HepG2 (cell line): Measurements from ENCODE around the gene LRRC10B. TPM values are rescaled to one million over a fixed set of nuclear protein-coding genes. Genes with fewer than 3 reads are reported as not detected.

Source experiments
- ATAC-seq: fragments of 200-7000 bp; cut with Tn5 transposase; 3 replicates; pipeline ENCODE4 v1.9.1; 2020; ENCODE audit warnings: mild to moderate bottlenecking, moderate library complexity
- BruUV-seq: library from RNA; stranded (reverse); fragments of 400-500 nt; replicated peaks from 2 replicates; lab custom pipeline; 2021; lab: Mats Ljungman, UMichigan
- CTCF ChIA-PET: fragments of 300-600 bp; formaldehyde crosslinking; extraction: SDS; loops from one replicate; lab custom pipeline; 2021; ENCODE audit warnings: low total read pairs, inconsistent platforms, low intra/inter-chr PET ratio; lab: Yijun Ruan, JAX
- POLR2A ChIA-PET: fragments of 350-600 bp; sonication (Branson Sonifier 250); formaldehyde crosslinking; loops from one replicate; lab custom pipeline; 2020; ENCODE audit warnings: antibody characterized with exemption, inconsistent platforms; lab: Yijun Ruan, JAX
- DNase-seq: peaks from one replicate; pipeline ENCODE4 v3.0.0-alpha.2; 2015; ENCODE audit warnings: low spot score
- FAIRE-seq: peaks from 3 replicates; lab custom pipeline; 2011; peaks lifted over from hg19 to GRCh38; lab: Jason Lieb, UNC
- H2AFZ ChIP-seq: one replicate; pipeline ENCODE4 v1.6.1; 2011; ENCODE audit warnings: low read length, inconsistent platforms
- H3K27ac ChIP-seq: fragments of 300-600 bp; 3 replicates; pipeline ENCODE4 v1.8.0; 2011; ENCODE audit warnings: mixed run types, mild to moderate bottlenecking, mixed read lengths, low read length, inconsistent platforms; ENCODE audit not compliant: insufficient read depth; ENCODE audit errors: extremely low read length
- H3K27me3 ChIP-seq, 2 experiments: fragments of 200-600 bp in 1 of 2; 2 replicates in 1 of 2; 3 replicates in 1 of 2; pipeline versions ENCODE4 v1.6.0 to v1.8.0; 2011; ENCODE audit warnings: low read length in 2 of 2, mild to moderate bottlenecking in 2 of 2, moderate library complexity in 2 of 2, inconsistent platforms in 1 of 2; ENCODE audit not compliant: insufficient read depth in 2 of 2, control insufficient read depth in 1 of 2
- H3K36me3 ChIP-seq, 2 experiments: fragments of 200-600 bp in 1 of 2; replicated peaks in 1 of 2; 2 replicates in 1 of 2; 3 replicates in 1 of 2; pipeline versions ENCODE4 v1.5.1 to v1.8.0; 2011; ENCODE audit warnings: low read length in 2 of 2, inconsistent platforms in 1 of 2; ENCODE audit not compliant: insufficient read depth in 2 of 2, control insufficient read depth in 1 of 2
- H3K4me1 ChIP-seq: 2 replicates; pipeline ENCODE4 v1.5.1; 2012; ENCODE audit warnings: low read length, inconsistent platforms; ENCODE audit not compliant: insufficient read depth
- H3K4me2 ChIP-seq: 2 replicates; pipeline ENCODE4 v1.6.0; 2011; ENCODE audit warnings: low read depth, low read length, inconsistent platforms
- H3K4me3 ChIP-seq, 3 experiments: fragments of 200-600 bp in 1 of 3; sonication (generic), shearing (Covaris generic) in 1 of 3; replicated peaks in 1 of 3; 2 replicates each; pipeline ENCODE4 v1.5.1; 2011 to 2016; ENCODE audit warnings: low read length in 3 of 3, inconsistent platforms in 2 of 3, low read depth in 2 of 3, mild to moderate bottlenecking in 2 of 3, control low read depth in 1 of 3, mixed read lengths in 1 of 3; ENCODE audit not compliant: insufficient read depth in 1 of 3
- H3K79me2 ChIP-seq: one replicate; pipeline ENCODE4 v1.6.1; 2011; ENCODE audit warnings: low read length, inconsistent platforms; ENCODE audit not compliant: insufficient read depth
- H3K9ac ChIP-seq: 2 replicates; pipeline ENCODE4 v1.6.0; 2011; ENCODE audit warnings: mild to moderate bottlenecking, low read depth, low read length, inconsistent platforms; ENCODE audit not compliant: insufficient read depth
- H3K9me3 ChIP-seq: 2 replicates; pipeline ENCODE4 v1.5.1; 2012; ENCODE audit warnings: mild to moderate bottlenecking, low read length
- H4K20me1 ChIP-seq: 2 replicates; pipeline ENCODE4 v1.6.0; 2011; ENCODE audit warnings: inconsistent platforms, mild to moderate bottlenecking, low read length, moderate library complexity; ENCODE audit not compliant: insufficient read depth
- CHD2 ChIP-seq: IDR thresholded peaks from 2 replicates; pipeline ENCODE4 v1.6.1; 2011; ENCODE audit warnings: low read depth, low read length, improper control_type of control experiment
- EHMT2 ChIP-seq: fragments of 200-600 bp; sonication (generic); IDR thresholded peaks from 2 replicates; pipeline ENCODE4 v1.7.0; 2017; ENCODE audit warnings: antibody characterized with exemption, low read depth, low read length, borderline replicate concordance
- MIER2 ChIP-seq: IDR thresholded peaks from 2 replicates; pipeline ENCODE4 v1.6.1; 2016; ENCODE audit warnings: missing biosample characterization, missing genetic modification reagents
- PRDM10 ChIP-seq: sonication (generic); formaldehyde crosslinking; IDR thresholded peaks from 2 replicates; pipeline ENCODE4 v1.4.0; 2020; ENCODE audit warnings: low read depth, missing genetic modification reagents
- SIN3B ChIP-seq: fragments of 150-350 bp; IDR thresholded peaks from 2 replicates; pipeline ENCODE4 v1.6.1; 2014; ENCODE audit warnings: low read length
- SMARCE1 ChIP-seq: fragments of 450-650 bp; IDR thresholded peaks from 2 replicates; pipeline ENCODE4 v1.6.1; 2017; ENCODE audit warnings: borderline replicate concordance
- ZFX ChIP-seq: sonication (generic); formaldehyde crosslinking; IDR thresholded peaks from 2 replicates; pipeline ENCODE4 v1.4.0; 2020; ENCODE audit warnings: mild to moderate bottlenecking, low read depth, missing genetic modification reagents, moderate library complexity
- ZNF160 ChIP-seq: sonication (generic); formaldehyde crosslinking; IDR thresholded peaks from 2 replicates; pipeline ENCODE4 v1.8.0; 2022; ENCODE audit warnings: mild to moderate bottlenecking, inconsistent platforms, missing genetic modification reagents
- ZNF501 ChIP-seq: sonication (generic); formaldehyde crosslinking; IDR thresholded peaks from 2 replicates; pipeline ENCODE4 v1.5.1; 2020; ENCODE audit warnings: mild to moderate bottlenecking, moderate library complexity, missing genetic modification reagents
- ZNF570 ChIP-seq: sonication (generic); formaldehyde crosslinking; IDR thresholded peaks from 2 replicates; pipeline ENCODE4 v1.4.0; 2020; ENCODE audit warnings: mild to moderate bottlenecking, missing genetic modification reagents, borderline replicate concordance
- ZNF644 ChIP-seq: IDR thresholded peaks from 2 replicates; pipeline ENCODE4 v1.6.1; 2016; ENCODE audit warnings: low read depth
- ZNF879 ChIP-seq: sonication (generic); formaldehyde crosslinking; IDR thresholded peaks from 2 replicates; pipeline ENCODE4 v1.8.1; 2023; ENCODE audit warnings: missing genetic modification reagents
- WGBS: methylation state at CpG from one replicate; pipeline ENCODE4 v1.1.6; 2017; ENCODE audit warnings: low lambda C conversion rate; 5-methylcytosine and 5-hydroxymethylcytosine counted together
- in situ Hi-C: cut with HindIII; loops from 2 replicates; pipeline ENCODE4 v1.10.0; 2017; ENCODE audit warnings: low pct_unique_long_range_greater_than_20kb; ENCODE audit not compliant: extremely low pct_ligation_motif_present
- intact Hi-C: fragments of 100-400 bp; cut with micrococcal nuclease; formaldehyde crosslinking; loops from one replicate; pipeline ENCODE4 v1.10.0; 2022; ENCODE audit not compliant: unreplicated experiment
- polyA plus RNA-seq, 8 experiments: library from polyadenylated mRNA; depleted of rRNA in 3 of 8; stranded (reverse) in 7 of 8; unstranded in 1 of 8; fragments of >200 nt; fragmentation: Illumina TruSeq in 4 of 8; extraction: Trizol in 4 of 8; gene quantifications; 2 replicates each; pipeline versions ENCODE4 v1.2.1 to v1.2.3, GENCODE V29; 2011 to 2016; ENCODE audit warnings: low read depth in 4 of 8, missing spikeins in 1 of 8, mixed read lengths in 1 of 8; ENCODE audit not compliant: insufficient read depth in 1 of 8
- total RNA-seq, 5 experiments: library from RNA; depleted of rRNA; stranded (reverse); fragments of >200 nt; fragmentation: Illumina TruSeq; extraction: Trizol; gene quantifications; 2 replicates each; pipeline ENCODE4 v1.2.3, GENCODE V29; 2016; ENCODE audit warnings: low read depth in 1 of 5
- TF ChIP-seq, protein P1 (sequence below): sonication (generic); formaldehyde crosslinking; IDR thresholded peaks from 2 replicates; pipeline ENCODE4 v1.8.0; 2022; ENCODE audit warnings: mild to moderate bottlenecking, missing genetic modification reagents, moderate library complexity
- TF ChIP-seq, protein P2 (sequence below): sonication (generic); formaldehyde crosslinking; IDR thresholded peaks from 2 replicates; pipeline ENCODE4 v1.5.0; 2020; ENCODE audit warnings: mild to moderate bottlenecking, missing genetic modification reagents, moderate library complexity

The LRRC10B gene
- total and polyA plus RNA-seq, 2 of the 13 experiments (the other 11 are each of a cell fraction or from before 2014, with no cell fraction given), result not detected

DNA sequence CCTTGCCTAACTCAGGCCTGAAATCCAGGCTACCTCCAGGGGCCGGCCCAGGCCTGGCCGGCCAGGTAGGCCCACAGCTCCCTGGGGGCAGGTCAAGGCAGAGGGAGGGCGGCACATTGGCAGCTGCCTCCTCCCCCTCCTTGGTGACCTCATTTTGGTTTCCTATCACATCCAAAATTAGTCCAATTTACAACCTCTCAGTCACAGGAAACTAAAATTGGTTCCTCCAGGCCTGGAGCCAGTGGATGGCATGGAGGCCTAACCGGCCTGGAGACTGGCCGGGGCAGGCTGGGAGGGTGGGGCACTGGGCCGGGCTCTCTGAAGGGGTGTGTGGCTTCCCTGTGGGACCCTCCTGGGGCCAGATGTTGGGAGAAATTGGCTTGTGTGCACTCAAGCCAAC, 35.9 kb downstream of the LRRC10B start:
- Histone ChIP-seq H3K27me3 (no peaks in the 10 kb centered on the region), H3K9me3 (no peaks in the 10 kb centered on the region), H3K4me3 (no peak overlapping the region), H4K20me1 (no peaks in the 10 kb centered on the region), H3K4me2 (no peak overlapping the region), H2AFZ (no peak overlapping the region), H3K27ac (no peak overlapping the region), H3K79me2 (no peaks in the 10 kb centered on the region), H3K9ac (no peak overlapping the region), H3K4me1 (peaks cover 15% of the 10 kb centered on the region), H3K36me3 (no peaks in the 10 kb centered on the region)
- ChIA-PET POLR2A (no interaction called here), CTCF (no interaction called here)
- no TSS peak for BruUV-seq
- in situ Hi-C loops, result no loop called here
- FAIRE-seq, result no peak
- intact Hi-C loops, result no loop called here
- no peak for ATAC-seq
- no peak for DNase-seq
- TF ChIP-seq ZNF570 (CRISPR knock-in tag) (no peak), ZNF160 (CRISPR knock-in tag) (no peak), CHD2 (no peak), ZNF879 (no peak), SMARCE1 (no peak), ZNF501 (CRISPR knock-in tag) (no peak), SIN3B (no peak), ZFX (no peak)
- TF ChIP-seq, protein P1, sequence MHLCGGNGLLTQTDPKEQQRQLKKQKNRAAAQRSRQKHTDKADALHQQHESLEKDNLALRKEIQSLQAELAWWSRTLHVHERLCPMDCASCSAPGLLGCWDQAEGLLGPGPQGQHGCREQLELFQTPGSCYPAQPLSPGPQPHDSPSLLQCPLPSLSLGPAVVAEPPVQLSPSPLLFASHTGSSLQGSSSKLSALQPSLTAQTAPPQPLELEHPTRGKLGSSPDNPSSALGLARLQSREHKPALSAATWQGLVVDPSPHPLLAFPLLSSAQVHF (CRISPR knock-in tag), result no peak
- WGBS, result 62% methylated on average over 5 of the region's 6 CpGs

GRCh38 chr11:61545341-61545740, 36.8 kb downstream of the LRRC10B start:
- Histone ChIP-seq H3K79me2 (no peaks in the 10 kb centered on the region), H3K9ac (no peak overlapping the region), H3K36me3 (no peaks in the 10 kb centered on the region), H3K4me1 (peaks cover 15% of the 10 kb centered on the region), H3K27ac (no peak overlapping the region), H3K9me3 (no peaks in the 10 kb centered on the region), H4K20me1 (no peaks in the 10 kb centered on the region), H3K27me3 (no peaks in the 10 kb centered on the region), H2AFZ (no peak overlapping the region), H3K4me2 (no peak overlapping the region), H3K4me3 (no peak overlapping the region)
- 86% methylated on average over 7 of the region's 7 CpGs for WGBS
- intact Hi-C loops, result no loop called here
- ChIA-PET POLR2A (no interaction called here), CTCF (no interaction called here)
- BruUV-seq, result no TSS peak
- FAIRE-seq (no peak), DNase-seq (no peak), ATAC-seq (no peak)
- in situ Hi-C loops, result no loop called here
- peak; percentile 75 for TF ChIP-seq ZNF644
- TF ChIP-seq PRDM10 (CRISPR knock-in tag), result no peak
- TF ChIP-seq, protein P2, sequence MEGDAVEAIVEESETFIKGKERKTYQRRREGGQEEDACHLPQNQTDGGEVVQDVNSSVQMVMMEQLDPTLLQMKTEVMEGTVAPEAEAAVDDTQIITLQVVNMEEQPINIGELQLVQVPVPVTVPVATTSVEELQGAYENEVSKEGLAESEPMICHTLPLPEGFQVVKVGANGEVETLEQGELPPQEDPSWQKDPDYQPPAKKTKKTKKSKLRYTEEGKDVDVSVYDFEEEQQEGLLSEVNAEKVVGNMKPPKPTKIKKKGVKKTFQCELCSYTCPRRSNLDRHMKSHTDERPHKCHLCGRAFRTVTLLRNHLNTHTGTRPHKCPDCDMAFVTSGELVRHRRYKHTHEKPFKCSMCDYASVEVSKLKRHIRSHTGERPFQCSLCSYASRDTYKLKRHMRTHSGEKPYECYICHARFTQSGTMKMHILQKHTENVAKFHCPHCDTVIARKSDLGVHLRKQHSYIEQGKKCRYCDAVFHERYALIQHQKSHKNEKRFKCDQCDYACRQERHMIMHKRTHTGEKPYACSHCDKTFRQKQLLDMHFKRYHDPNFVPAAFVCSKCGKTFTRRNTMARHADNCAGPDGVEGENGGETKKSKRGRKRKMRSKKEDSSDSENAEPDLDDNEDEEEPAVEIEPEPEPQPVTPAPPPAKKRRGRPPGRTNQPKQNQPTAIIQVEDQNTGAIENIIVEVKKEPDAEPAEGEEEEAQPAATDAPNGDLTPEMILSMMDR (CRISPR knock-in tag), result peak; percentile 38; the same call in 1 of the 2 replicates
- peak; percentile 98 for TF ChIP-seq EHMT2
- peak; percentile 92 for TF ChIP-seq MIER2 (CRISPR knock-in tag)
